Stomach (tissue), 9 donors: ENCODE data around the gene ABCB10. TPM values are rescaled to one million over a fixed set of nuclear protein-coding genes. Genes with fewer than 3 reads are reported as not detected.
A peak's percentile ranks its signal among the peaks of the same experiment; 100 is the strongest.

Experiments used
- DNase-seq, 2 donors: peaks; one replicate each; pipeline versions ENCODE4 v3.0.0 to v3.0.0-alpha.2; 2013 to 2019
- H3K27ac ChIP-seq, 5 donors: fragments of 200-600 bp in 4 of 5; sonication (generic) in 4 of 5; one replicate each; pipeline ENCODE4 v1.5.1; 2013 to 2019; ENCODE audit warnings: mild to moderate bottlenecking in 1 of 5, moderate library complexity in 1 of 5
- H3K27me3 ChIP-seq, 3 donors: fragments of 200-600 bp; sonication (generic); one replicate each; pipeline ENCODE4 v1.5.1; 2017 to 2019; ENCODE audit warnings: mixed run types in 1 of 3
- H3K36me3 ChIP-seq, 4 donors: fragments of 200-600 bp; sonication (generic); 1 replicate in 3 of 4; 2 replicates in 1 of 4; pipeline ENCODE4 v1.5.1; 2016 to 2019
- H3K4me1 ChIP-seq, 4 donors: fragments of 200-600 bp; sonication (generic); one replicate each; pipeline ENCODE4 v1.5.1; 2016 to 2019
- H3K4me3 ChIP-seq, 4 donors: fragments of 200-600 bp; sonication (generic) in 3 of 4; one replicate each; pipeline ENCODE4 v1.5.1; 2016 to 2019; ENCODE audit warnings: mild to moderate bottlenecking in 1 of 4
- H3K9me3 ChIP-seq, 4 donors: fragments of 200-600 bp; sonication (generic); one replicate each; pipeline ENCODE4 v1.5.1; 2016 to 2019
- EP300 ChIP-seq: sonication (generic); formaldehyde crosslinking; IDR thresholded peaks from one replicate; pipeline ENCODE4 v1.6.1; 2017; ENCODE audit warnings: antibody characterized with exemption
- POLR2A ChIP-seq, 4 donors: fragments of 450-650 bp; IDR thresholded peaks; one replicate each; pipeline ENCODE4 v1.6.1; 2016; ENCODE audit warnings: antibody characterized with exemption in 4 of 4, control low read depth in 2 of 4, mild to moderate bottlenecking in 1 of 4, moderate library complexity in 1 of 4
- POLR2AphosphoS5 ChIP-seq, 3 donors: sonication (generic); formaldehyde crosslinking; IDR thresholded peaks; one replicate each; pipeline ENCODE4 v1.6.1; 2016; ENCODE audit warnings: antibody characterized with exemption in 3 of 3
- WGBS, 5 donors: extraction: QIAGEN DNeasy Blood & Tissue Kit in 3 of 5; methylation state at CpG; one replicate each; pipeline versions ENCODE4 v1.1.5 to v1.1.7; 2013 to 2018; 5-methylcytosine and 5-hydroxymethylcytosine counted together
- intact Hi-C: fragments of 100-400 bp; cut with DNase I; formaldehyde crosslinking; loops from one replicate; pipeline ENCODE4 v1.15.1; 2023; ENCODE audit warnings: low total_unique reads
- polyA plus RNA-seq, 3 donors: library from polyadenylated mRNA; stranded (reverse); fragments of 200-250 nt; gene quantifications; one replicate each; pipeline ENCODE4 v1.2.3, GENCODE V29; 2013
- total RNA-seq, 5 donors: library from RNA; depleted of rRNA; stranded (reverse); fragments of >200 nt; gene quantifications; one replicate each; pipeline versions ENCODE4 v1.1.0 to v1.2.3, GENCODE V29; 2014 to 2016
- TF ChIP-seq, protein P1 (sequence below), 7 experiments: fragments of 450-650 bp in 4 of 7; fragments of 200-600 bp in 3 of 7; sonication (generic) in 3 of 7; IDR thresholded peaks; one replicate each; pipeline ENCODE4 v1.5.1; 2016 to 2019; ENCODE audit warnings: antibody characterized with exemption in 7 of 7, control low read depth in 2 of 7, mild to moderate bottlenecking in 1 of 7
- donor health status: healthy with polysubstance abuse.
- donor health status: Bipolar disorder and iron deficiency.
- donor health status: healthy.

ABCB10 gene
- total and polyA plus RNA-seq, 8 donors, result 2.7 to 24.2 (median 9.5) TPM

- Histone ChIP-seq H3K27ac (peak overlapping the region in 3 of 5 donors; percentile 31 to 71 (median 43)), H3K27me3 (no peaks in the 10 kb centered on the region), H3K4me1 (peaks cover 13 to 27% (median 23%) of the 10 kb centered on the region in 4 donors), H3K4me3 (no peak overlapping the region), H3K9me3 (no peaks in the 10 kb centered on the region), H3K36me3 (no peaks in the 10 kb centered on the region)
- 92 to 97% (median 94%) methylated on average over 4 of the region's 4 CpGs for WGBS, 5 donors
- TF ChIP-seq POLR2A (IDR thresholded peaks at IDR 0.05) (no peak), EP300 (no peak), POLR2AphosphoS5 (IDR thresholded peaks at IDR 0.05) (no peak)
- TF ChIP-seq, protein P1, sequence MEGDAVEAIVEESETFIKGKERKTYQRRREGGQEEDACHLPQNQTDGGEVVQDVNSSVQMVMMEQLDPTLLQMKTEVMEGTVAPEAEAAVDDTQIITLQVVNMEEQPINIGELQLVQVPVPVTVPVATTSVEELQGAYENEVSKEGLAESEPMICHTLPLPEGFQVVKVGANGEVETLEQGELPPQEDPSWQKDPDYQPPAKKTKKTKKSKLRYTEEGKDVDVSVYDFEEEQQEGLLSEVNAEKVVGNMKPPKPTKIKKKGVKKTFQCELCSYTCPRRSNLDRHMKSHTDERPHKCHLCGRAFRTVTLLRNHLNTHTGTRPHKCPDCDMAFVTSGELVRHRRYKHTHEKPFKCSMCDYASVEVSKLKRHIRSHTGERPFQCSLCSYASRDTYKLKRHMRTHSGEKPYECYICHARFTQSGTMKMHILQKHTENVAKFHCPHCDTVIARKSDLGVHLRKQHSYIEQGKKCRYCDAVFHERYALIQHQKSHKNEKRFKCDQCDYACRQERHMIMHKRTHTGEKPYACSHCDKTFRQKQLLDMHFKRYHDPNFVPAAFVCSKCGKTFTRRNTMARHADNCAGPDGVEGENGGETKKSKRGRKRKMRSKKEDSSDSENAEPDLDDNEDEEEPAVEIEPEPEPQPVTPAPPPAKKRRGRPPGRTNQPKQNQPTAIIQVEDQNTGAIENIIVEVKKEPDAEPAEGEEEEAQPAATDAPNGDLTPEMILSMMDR (IDR thresholded peaks at IDR 0.05), result no peak
- intact Hi-C loops, result no loop called here
- DNase-seq, result no peak
Observed at GRCh38 chr1:229582715-229583114, 24.2 kb upstream of the ABCB10 start.

DNA sequence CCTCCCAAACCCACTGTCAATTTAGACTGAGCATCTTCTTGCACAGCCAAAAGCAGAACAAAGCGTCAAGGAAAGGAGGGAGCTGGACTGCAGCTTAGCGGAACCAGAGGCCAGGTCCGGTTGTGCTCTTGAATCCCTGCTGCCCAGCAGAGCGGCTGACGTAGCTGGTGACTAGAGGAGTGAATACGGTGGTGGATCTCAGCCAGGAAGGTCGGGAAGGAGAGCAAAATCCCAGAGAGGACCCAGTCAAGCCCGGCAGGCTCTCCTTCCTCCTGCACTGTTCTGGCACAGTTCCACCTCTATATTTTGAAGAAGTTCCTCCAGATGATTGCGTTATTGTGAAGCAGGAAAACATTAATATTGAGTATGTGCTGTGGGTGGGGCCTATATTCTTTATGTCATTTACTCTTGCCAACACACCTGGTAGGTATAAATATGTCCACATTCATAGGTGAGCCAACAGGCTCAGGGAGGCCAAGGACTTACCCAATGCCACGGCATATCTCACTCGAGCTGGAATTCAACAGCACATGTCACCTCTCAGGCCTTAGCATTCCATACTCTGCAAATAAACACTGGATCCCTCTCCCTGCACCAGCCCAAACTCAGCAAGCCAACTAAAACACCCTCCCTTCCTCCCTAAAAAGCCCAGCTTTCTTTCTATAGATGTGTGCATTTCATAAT is 23.6 kb upstream of the ABCB10 start:
- Histone ChIP-seq H3K27ac (peak overlapping the region; percentile 18 to 72 (median 43)), H3K4me3 (no peak overlapping the region), H3K36me3 (no peaks in the 10 kb centered on the region), H3K27me3 (no peaks in the 10 kb centered on the region), H3K4me1 (peaks cover 13 to 27% (median 23%) of the 10 kb centered on the region in 4 donors), H3K9me3 (no peaks in the 10 kb centered on the region)
- 23 to 33% (median 27%) methylated on average over 11 of the region's 11 CpGs for WGBS, 5 donors
- intact Hi-C loops, result no loop called here
- DNase-seq, result peak; percentile 43 to 58
- TF ChIP-seq, protein P1 (IDR thresholded peaks at IDR 0.05), result no peak
- TF ChIP-seq POLR2AphosphoS5 (IDR thresholded peaks at IDR 0.05) (no peak), POLR2A (IDR thresholded peaks at IDR 0.05) (no peak), EP300 (no peak)

DNA sequence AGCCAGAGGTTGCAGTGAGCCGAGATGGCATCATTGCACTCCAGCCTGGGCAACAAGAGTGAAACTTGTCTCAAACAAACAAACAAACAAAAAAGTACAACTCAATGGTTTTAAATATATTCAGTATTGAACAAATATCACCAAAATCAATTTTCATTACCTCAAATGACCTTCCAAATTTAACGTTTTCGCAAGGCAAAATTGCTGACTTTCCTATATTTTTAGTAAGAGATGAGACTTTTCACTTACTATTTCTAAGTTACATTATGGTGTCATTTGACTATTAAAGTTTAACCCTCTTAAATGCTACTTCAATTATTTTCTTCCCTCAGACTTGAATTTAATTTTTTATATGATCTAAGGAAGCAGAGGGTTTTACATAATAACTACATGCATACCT is 23.0 kb upstream of the ABCB10 start:
- peak overlapping the region in 3 of 5 donors; percentile 18 to 71 (median 43) for H3K27ac ChIP-seq
- 83 to 96% (median 89%) methylated on average over 3 of the region's 3 CpGs for WGBS, 5 donors
- TF ChIP-seq POLR2A (IDR thresholded peaks at IDR 0.05) (no peak), POLR2AphosphoS5 (IDR thresholded peaks at IDR 0.05) (no peak), EP300 (no peak)
- TF ChIP-seq, protein P1 (IDR thresholded peaks at IDR 0.05), result no peak
- DNase-seq, result no peak
- peaks cover 13 to 27% (median 23%) of the 10 kb centered on the region in 4 donors for H3K4me1 ChIP-seq
- no peaks in the 10 kb centered on the region for H3K36me3 ChIP-seq
- no peaks in the 10 kb centered on the region for H3K27me3 ChIP-seq
- no peaks in the 10 kb centered on the region for H3K9me3 ChIP-seq
- intact Hi-C loops, result no loop called here
- H3K4me3 ChIP-seq, result no peak overlapping the region

GRCh38 chr1:229579059-229579673 is 20.7 kb upstream of the ABCB10 start:
- TF ChIP-seq POLR2A (IDR thresholded peaks at IDR 0.05) (no peak), EP300 (no peak), POLR2AphosphoS5 (IDR thresholded peaks at IDR 0.05) (no peak)
- TF ChIP-seq, protein P1 (IDR thresholded peaks at IDR 0.05), result no peak
- WGBS, 5 donors, result 32 to 44% (median 36%) methylated on average over 9 of the region's 9 CpGs
- no peak overlapping the region for H3K4me3 ChIP-seq
- H3K27ac ChIP-seq, result peak overlapping the region; percentile 2 to 61 (median 9)
- intact Hi-C loops, result no loop called here
- no peaks in the 10 kb centered on the region for H3K27me3 ChIP-seq
- H3K9me3 ChIP-seq, result no peaks in the 10 kb centered on the region
- peaks cover 13 to 27% (median 23%) of the 10 kb centered on the region in 4 donors for H3K4me1 ChIP-seq
- peak in 1 of 2 donors; percentile 79 for DNase-seq
- no peaks in the 10 kb centered on the region for H3K36me3 ChIP-seq
